ENCODE results near the gene VPS13C.
A peak's percentile ranks its signal among the peaks of the same experiment; 100 is the strongest.

Gene VPS13C

GRCh38 chr15:62060113-62060895 is at the start of gene VPS13C:
Gene VPS13C (minus strand): TSS chr15:62060447. CDS start chr15:62060374, 73 bp downstream.
- peak; percentile 80 for TF ChIP-seq CTCF (IDR thresholded peaks at IDR 0.05)
- H3K9me3 ChIP-seq: no peaks in the 10 kb centered on the region
- peaks cover 41% of the 10 kb centered on the region for H3K27me3 ChIP-seq
- H3K36me3 ChIP-seq: no peaks in the 10 kb centered on the region
- peak within 1 kb of the TSS; percentile 87 to 92 for H3K4me3 ChIP-seq (ENCODE audit: low read depth in 1 of 2, low read length in 1 of 2)
- peaks cover 17 to 30% of the 10 kb centered on the region in 2 experiments for H3K4me1 ChIP-seq (ENCODE audit: control insufficient read depth in 1 of 2, insufficient read depth in 1 of 2, low read depth in 1 of 2, low read length in 1 of 2)
- H3K27ac ChIP-seq: peak within 1 kb of the TSS; percentile 93

GRCh38 chr15:62109437-62109836 is 49.2 kb upstream of the VPS13C start:
- Histone ChIP-seq H3K9me3 (no peaks in the 10 kb centered on the region), H3K27me3 (no peaks in the 10 kb centered on the region), H3K4me1 (ENCODE audit: control insufficient read depth in 1 of 2, insufficient read depth in 1 of 2, low read depth in 1 of 2, low read length in 1 of 2) (peaks cover 0 to 10% of the 10 kb centered on the region in 2 experiments), H3K36me3 (no peaks in the 10 kb centered on the region), H3K4me3 (ENCODE audit: low read depth in 1 of 2, low read length in 1 of 2) (no peak overlapping the region), H3K27ac (no peak overlapping the region)
- TF ChIP-seq CTCF (IDR thresholded peaks at IDR 0.05): no peak

DNA sequence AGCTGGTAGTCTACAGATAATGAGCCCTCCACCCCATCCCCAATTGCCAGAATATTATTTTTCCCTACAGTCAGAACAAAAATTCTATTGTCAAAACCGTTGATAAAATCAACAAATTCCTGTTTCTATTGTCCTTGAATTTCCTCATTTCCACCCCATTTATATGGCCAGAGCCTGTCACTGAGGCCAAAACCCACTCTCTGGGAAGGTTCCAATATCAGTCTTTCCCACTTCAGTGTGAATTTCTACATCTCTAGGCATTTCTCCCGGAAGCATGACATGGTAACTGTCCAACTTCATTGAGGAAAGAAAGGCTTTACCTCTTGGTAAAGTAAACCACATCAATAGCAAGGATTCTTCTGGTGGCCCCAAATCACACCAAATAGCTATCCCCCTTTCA is 48.2 kb upstream of the VPS13C start:
- no peaks in the 10 kb centered on the region for H3K9me3 ChIP-seq
- H3K27me3 ChIP-seq: no peaks in the 10 kb centered on the region
- peaks cover 0 to 10% of the 10 kb centered on the region in 2 experiments for H3K4me1 ChIP-seq (ENCODE audit: control insufficient read depth in 1 of 2, insufficient read depth in 1 of 2, low read depth in 1 of 2, low read length in 1 of 2)
- no peak overlapping the region for H3K4me3 ChIP-seq (ENCODE audit: low read depth in 1 of 2, low read length in 1 of 2)
- no peak for TF ChIP-seq CTCF (IDR thresholded peaks at IDR 0.05)
- no peaks in the 10 kb centered on the region for H3K36me3 ChIP-seq
- no peak overlapping the region for H3K27ac ChIP-seq

GRCh38 chr15:62107571-62108121 is 47.4 kb upstream of the VPS13C start:
- no peak overlapping the region for H3K4me3 ChIP-seq (ENCODE audit: low read depth in 1 of 2, low read length in 1 of 2)
- no peak for TF ChIP-seq CTCF (IDR thresholded peaks at IDR 0.05)
- H3K27me3 ChIP-seq: no peaks in the 10 kb centered on the region
- H3K27ac ChIP-seq: no peak overlapping the region
- H3K9me3 ChIP-seq: no peaks in the 10 kb centered on the region
- H3K4me1 ChIP-seq (ENCODE audit: control insufficient read depth in 1 of 2, insufficient read depth in 1 of 2, low read depth in 1 of 2, low read length in 1 of 2): peaks cover 0 to 10% of the 10 kb centered on the region in 2 experiments
- H3K36me3 ChIP-seq: no peaks in the 10 kb centered on the region

DNA sequence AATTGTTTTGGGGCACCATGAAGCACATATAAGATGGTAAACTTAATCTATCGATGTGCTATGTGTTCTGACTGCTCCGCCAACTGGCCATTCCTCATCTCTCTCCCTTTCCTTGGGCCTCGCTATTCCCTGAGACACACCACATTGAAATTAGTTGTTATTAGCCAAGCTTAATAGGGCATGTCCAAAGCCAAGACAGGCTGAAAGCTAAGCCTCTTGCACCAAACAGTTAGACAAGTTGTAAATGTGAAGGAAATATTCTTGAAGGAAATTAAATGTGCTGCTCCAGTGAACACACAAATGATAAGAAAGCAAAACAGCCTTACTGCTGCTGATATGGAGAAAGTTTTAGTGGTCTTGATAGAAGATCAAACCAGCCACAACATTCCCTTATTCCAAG is 45.8 kb upstream of the VPS13C start:
- no peaks in the 10 kb centered on the region for H3K9me3 ChIP-seq
- no peak overlapping the region for H3K4me3 ChIP-seq (ENCODE audit: low read depth in 1 of 2, low read length in 1 of 2)
- H3K36me3 ChIP-seq: no peaks in the 10 kb centered on the region
- no peak overlapping the region for H3K27ac ChIP-seq
- no peak for TF ChIP-seq CTCF (IDR thresholded peaks at IDR 0.05)
- H3K4me1 ChIP-seq (ENCODE audit: control insufficient read depth in 1 of 2, insufficient read depth in 1 of 2, low read depth in 1 of 2, low read length in 1 of 2): peaks cover 0 to 10% of the 10 kb centered on the region in 2 experiments
- H3K27me3 ChIP-seq: no peaks in the 10 kb centered on the region
